CD4-positive, alpha-beta T cell treated with Interleukin-17A for 1 hour (primary cell): Measurements from ENCODE around the gene ZNF160.
A peak's percentile ranks its signal among the peaks of the same experiment; 100 is the strongest.
"Not testable (repeated sequence)": the region's sequence is repeated elsewhere in the genome, so short reads cannot be mapped to it uniquely, and the experiment has no call there.

Experiments used
- DNase-seq: peaks from one replicate; pipeline ENCODE4 v3.0.0-alpha.2; 2020

The ZNF160 gene

DNA sequence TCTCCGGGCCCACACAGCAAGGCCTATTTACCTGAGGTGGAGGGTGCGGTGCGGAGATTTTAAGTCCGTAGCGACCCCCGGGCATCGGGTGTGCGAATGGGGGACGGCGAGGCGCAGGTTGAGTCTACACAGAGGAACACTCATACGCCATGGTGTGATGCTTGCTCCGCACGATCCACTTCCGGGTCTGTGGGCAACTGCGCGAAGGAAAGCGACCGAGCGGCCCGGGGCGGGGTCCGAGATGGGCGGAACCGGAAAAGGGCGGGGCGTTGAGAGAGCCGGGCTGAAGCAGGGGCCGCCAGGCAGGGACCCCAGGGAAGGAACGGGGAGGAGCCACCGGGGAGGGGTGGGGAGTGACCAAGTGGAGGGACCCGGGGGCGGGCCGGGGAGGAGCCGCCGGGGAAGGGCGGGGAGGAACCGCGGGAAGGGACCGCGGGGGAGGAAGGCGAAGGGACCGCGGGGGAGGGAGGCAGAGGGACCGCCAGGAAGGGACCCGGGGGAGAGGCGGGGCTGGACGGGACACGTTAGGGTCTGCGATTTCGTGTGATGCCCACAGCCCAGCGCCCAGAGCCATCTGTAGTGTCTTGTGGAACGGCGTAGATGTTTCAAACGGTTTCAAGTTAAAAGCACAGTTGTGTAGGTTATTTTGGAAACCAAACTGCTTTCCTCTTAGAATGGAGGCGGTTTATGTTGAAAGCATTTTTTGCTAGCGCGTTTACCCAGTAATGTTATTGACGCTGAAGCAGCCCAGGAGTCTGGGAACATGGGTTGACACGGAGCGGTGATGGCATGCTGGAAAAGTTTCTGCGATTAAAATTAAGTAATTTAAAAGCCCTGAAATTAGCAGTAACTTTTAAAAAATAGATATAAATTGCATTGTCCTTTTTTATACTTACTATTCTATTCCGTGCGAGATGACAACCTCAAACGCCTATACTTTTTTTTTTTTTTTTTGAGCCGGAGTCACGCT, at the start of gene ZNF160:
Gene ZNF160 (minus strand): TSS at position 189 of the 970 bp plus-strand sequence. CDS start 17,146 bp downstream, outside the sequence.
- DNase-seq, result peak; percentile 99

DNA sequence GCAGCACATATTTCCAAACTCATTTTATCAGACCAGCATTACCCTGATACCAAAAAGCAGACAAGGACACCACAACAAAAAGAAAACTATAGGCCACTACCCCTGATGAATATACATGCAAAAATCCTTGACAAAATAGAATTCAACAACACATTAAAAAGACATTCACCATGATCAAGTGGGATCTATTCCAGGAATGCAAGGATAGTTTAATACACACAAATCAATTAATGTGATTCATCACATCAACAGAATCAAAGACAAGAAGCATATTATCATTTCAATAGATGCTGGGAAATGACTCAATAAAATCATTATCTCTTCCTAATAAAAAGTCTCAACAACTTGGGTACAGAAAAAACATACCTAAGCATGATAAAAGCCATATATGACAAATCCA, 44.4 kb upstream of the ZNF160 start:
- DNase-seq, result no peak

DNA sequence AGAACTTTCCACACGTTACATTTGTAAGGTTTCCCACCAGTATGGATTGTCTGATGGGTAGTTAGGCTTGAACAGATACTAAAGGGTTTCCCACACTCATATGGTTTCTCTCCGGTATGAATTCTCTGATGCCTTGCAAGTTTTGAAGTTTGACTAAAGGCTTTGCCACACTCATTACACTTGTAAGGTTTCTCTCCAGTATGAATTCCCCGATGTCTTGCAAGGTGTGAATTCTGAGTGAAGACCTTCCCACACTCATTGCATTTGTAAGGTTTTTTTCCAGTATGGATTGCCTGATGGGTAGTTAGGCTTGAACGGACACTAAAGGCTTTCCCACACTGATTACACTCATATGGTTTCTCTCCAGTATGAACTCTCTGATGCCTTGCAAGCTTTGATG, 37.1 kb upstream of the ZNF160 start:
- no peak for DNase-seq

DNA sequence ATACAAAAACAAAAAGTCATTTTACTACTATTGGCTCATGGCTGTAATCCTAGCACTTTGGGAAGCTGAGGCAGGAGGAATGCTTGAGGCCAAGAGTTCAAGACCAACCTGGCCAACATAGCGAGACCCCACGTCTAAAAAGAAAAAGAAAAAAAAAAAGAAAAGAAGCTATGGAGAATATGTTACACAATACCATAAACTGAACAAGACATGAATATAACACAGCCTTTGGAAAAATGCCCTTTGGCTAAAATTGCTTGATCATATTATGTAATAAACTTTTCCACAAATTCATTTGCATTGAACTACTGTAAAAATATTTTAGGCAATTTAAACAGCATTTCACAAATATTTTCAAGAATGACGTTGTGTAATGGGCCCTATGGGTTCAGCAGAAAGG, 33.2 kb upstream of the ZNF160 start:
- no peak for DNase-seq

DNA sequence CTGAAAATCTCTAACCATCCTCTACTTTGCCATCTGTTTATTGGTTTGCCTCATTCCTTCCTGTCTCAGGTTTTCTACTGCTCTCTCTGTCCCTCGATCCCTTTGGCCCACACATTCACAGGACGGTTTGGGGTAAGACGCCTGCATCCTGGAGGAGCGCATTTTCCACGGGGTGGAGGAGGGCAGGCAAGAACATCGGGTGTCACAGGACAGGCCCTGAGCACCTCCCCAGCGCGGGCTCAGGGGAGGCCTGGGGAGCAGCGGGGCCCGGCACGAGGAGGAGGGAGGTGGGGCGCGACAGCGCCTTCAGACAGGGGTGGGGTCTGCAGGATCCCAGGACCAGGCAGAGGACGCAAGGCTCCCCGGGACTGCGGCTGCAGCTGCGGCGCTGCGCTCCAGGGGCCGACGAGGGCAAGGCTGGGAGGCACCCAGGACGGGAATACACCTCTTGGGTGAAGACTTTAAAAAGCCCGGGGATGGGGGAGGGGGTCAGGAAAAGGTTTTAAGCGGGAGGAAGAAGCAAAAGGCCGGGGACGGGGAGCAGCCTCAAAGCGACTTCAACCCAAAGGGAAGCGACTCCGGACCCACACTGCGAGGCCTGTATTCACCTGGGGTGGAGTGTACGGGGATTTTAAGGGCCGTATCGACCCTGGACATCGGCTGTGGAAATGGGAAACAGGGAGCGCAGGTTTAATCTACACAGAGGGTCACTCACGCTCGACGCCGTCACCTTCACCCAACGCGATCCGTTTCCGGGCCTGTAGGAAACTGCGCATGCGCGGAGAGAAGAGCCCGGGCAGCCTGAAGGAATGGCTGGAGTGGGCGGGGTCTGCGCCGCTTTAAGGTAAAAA, 29.1 kb upstream of the ZNF160 start, which contains the start of gene ZNF415:
Gene ZNF415 (minus strand): TSS at position 770 of the 851 bp plus-strand sequence. CDS start 10,234 bp downstream, outside the sequence.
- DNase-seq, result peak; percentile 61

DNA sequence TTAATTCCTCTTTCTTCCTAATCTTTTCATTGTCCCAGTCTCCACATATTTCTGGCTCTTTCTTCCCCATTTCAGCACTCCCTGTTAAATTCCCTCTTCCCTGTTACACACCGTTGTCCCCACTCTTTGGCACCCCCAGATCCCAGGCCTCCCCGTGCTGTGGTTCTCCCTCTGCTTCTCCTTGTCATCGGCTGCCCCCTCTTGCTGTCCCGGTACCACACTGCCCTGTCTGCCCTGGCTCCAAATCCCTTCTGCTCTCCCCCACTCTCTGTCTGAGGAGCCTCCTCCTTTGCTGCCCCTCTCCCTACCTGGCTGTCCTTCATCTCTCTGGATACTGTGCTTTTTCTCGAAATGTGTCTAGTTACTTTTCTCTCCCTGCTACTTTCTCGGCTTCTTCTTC, 28.5 kb upstream of the ZNF160 start:
- DNase-seq, result no peak

DNA sequence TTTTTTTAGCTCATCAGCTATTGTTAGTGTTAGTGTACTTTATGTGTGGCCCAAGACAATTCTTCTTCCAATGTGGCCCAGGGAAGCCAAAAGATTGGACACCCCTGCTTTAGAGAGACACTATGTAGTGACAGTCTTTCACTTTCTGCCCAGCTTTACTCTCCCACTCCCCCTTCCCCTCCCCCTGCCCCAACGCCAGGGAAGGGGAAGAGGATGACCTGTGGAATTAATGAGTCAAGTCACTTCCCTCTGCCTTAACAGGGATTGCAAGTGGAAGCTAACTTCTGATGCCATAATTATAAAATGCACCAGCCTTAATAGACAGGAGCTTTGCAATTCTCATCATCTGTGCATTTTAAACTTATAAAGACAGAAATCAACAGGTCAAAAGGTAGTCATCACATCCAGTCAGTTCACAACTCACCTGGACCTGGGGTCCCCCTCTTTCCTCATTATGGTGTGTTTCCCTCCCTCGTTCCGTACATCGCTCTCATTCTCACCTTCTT, 27.9 kb upstream of the ZNF160 start:
- DNase-seq, result no peak

DNA sequence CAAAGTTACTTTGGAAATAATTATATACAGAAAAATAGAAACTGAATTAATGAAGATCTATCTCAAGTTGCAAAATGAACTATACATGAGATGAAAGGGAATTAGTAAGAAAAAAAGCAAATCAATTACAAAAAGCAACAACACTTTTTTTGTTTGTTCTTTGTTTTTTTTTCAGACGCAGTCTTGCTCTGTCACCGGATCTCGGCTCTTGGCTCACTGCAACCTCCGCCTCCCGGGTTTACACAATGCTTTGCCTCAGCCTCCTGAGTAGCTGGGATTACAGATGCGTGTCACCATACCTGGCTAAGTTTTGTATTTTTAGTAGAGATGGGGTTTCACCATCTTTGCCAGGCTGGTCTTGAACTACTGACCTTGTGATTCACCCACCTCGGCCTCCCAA, 27.3 kb upstream of the ZNF160 start:
- DNase-seq, result no peak

DNA sequence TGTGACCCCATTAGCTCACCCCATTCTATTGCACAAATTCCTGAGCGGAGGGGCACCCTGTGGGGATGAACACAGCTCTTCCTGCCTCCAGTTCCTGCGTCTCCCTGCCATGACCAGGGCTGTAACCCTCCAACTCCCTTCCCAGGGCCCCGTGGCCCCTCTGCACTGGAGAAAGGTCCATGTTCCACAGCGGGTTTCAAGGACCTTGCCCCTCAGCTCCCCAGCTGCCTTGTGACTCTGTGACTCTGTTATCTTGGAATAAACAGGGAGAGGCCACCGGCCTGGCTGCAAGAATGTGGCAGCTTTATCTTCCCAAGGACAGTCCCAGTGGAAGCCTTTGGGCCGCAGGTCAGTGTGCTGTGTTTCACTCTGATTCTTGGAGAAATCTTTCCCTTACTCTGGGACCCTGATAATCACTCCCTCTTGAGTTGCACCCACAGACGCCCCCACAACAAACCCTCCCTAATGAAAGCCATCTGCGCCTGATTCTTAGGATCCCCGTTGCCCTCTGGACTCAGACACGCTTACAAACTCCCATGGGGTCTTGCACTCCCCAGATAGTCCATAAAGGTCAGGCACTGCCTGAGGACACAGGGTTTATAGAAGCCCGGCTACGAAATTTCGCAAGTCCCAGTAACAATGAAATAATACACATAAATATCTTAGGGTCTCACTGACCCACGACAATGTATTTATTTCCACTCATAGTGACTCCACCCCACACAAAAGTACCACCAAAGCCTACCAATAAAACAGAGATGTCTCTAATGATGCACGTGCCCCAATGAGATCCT, 23.7 kb upstream of the ZNF160 start:
- not testable (repeated sequence) for DNase-seq

DNA sequence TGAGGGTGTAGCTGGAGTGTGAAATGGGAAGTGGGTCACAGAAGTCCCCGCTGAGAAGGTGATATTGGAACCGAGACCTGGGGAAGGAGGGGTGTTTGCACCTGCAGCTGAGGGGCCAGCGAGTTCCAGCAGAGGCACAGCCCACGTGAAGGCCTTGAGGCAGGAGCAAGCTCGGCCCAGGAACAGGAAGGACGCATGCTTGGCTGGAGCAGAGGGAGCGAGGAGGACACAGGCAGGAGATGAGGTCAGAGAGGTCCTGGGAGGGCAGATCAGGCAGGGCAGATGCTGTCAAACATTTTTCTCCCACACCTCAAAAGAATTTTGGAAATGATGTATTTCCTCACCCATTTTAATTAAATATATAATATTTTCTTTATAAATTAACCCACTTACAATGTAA, 20.2 kb upstream of the ZNF160 start:
- DNase-seq, result no peak

DNA sequence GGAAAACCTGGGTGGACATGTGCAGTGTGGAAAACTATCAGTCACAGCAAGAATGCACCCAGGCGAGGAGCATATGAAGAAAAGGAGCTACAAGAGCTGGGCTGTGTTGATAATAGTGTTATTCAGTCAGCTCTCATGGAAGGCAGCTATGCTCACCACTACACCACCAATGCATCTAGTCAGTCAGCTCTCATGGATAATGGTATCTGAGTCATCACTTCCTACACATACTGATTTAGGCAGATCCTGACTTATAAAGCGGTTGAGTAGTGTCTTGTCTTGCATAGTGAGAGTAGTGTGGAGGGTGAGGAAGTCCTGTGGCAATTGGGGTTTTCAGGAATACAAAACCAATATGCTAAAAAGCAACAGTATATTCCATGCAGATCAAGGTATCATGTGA, 9.1 kb upstream of the ZNF160 start:
- no peak for DNase-seq

DNA sequence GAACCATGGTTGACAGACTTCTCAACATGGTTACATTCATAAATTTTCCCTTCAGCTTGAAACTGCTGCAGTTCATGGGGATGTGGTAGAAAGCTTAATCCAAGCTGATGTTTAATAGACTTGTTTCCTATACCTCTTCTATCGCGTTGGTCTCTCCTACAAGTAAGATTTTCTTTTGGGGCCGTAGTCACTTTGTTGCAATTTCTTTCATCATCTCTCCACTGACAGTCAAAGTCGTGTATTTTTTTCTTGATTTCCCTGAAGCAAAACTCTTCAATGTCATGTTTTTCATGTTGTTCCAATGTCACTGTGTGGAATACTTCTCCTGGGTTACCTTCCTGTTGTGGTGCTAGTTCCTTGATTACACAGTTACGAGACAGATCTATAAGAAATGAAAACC, 6.3 kb upstream of the ZNF160 start:
- DNase-seq, result no peak

DNA sequence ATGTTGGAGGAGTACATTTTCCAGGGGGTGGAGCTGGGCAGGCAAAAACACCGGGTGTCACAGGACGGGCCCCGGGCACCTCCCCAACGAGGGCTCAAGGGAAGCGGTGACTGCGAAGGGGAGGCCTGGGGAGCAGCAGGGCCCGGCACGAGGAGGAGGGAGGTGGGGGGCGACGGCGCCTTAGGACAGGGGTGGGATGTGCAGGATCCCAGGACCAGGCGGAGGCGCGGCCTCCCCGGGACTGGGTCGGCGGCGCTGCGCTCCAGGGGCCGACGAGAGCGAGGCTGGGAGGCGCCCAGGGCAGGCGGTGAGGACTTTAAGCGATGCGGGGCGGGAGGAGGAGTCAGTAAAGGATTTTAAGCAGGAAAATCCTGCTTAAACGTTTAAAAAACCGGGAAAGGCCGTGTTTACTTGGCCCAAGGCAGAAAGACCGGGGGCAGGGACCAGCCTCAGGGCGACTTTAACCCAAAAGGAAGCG, 427 bp downstream of the ZNF160 start:
- DNase-seq, result peak; percentile 46

DNA sequence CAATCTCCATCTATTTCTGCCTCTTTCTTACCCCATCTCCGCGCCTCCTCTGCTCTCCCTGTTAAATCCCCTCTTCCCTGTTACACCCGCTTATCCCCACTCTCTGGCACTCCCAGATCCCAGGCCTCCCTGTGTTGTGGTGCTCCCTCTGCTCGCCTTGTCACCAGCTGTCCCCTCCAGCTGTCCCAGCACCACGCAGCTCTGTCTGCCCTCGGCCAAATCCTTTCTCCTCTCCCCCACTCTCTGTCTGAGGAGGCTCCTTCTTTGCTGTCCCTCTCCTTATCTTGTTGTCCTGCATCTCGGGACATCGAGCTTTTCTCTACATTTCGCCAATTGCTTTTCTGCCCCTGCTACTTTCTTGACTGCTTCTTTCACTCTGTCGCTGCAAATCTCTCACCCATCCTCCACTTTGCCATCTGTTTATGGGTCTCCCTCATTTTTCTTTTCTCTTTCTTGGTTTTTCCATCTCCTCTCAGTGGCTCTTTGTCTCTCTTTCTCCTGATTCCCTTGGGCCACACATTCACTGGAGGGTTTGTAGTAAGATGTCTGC, 941 bp downstream of the ZNF160 start:
- no peak for DNase-seq

DNA sequence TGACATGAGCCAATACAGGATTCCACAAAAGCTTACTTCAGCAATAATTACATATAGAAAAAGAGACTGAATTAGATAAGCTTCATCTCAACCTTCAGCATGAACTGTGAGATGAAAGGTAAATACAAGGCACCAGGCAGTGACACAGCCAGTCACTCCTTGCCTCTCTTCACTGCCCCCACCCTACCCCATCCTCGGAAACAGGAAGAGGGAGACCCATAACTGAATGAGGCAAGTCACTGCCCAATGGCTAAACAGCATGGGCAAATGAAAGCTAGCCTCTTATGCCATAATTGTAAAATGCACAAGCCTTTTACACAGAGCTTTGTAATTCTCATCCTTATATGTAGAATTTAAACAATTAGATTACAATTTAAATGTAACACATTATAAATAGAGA, 1.7 kb downstream of the ZNF160 start:
- DNase-seq, result peak; percentile 1

DNA sequence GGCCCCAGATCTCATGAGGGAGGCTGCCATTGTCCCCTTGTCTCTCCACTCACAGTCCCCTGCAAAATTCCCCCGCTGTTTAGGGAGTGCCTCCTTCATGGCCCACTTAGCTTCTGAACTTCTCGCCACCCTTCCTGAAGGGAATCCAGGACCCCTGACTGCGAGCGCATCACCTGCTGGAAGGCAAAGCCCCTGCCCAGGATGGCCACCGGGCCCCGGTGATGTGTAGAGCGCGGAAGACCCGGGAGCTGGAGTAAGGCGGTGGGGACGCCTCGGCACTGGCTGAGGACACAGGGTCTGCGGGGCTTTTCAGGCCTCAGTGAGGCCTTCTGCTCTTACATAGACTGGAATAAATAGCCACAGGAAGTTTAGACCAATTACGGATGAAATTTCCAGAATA, 4.7 kb downstream of the ZNF160 start:
- not testable (repeated sequence) for DNase-seq

DNA sequence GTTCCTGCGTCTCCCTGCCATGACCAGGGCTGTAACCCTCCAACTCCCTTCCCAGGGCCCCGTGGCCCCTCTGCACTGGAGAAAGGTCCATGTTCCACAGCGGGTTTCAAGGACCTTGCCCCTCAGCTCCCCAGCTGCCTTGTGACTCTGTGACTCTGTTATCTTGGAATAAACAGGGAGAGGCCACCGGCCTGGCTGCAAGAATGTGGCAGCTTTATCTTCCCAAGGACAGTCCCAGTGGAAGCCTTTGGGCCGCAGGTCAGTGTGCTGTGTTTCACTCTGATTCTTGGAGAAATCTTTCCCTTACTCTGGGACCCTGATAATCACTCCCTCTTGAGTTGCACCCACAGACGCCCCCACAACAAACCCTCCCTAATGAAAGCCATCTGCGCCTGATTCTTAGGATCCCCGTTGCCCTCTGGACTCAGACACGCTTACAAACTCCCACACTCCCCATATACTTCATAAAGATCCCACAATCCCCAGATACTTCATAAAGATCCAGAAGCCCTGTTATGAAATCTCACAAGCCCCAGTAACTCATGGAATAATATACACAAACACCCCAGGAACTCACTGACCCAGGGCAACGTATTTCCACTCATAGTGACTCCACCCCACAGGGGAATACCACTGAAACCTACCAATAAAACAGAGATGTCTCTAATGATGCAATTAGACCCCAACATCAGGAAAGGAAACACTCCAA, 6.1 kb downstream of the ZNF160 start:
- not testable (repeated sequence) for DNase-seq

DNA sequence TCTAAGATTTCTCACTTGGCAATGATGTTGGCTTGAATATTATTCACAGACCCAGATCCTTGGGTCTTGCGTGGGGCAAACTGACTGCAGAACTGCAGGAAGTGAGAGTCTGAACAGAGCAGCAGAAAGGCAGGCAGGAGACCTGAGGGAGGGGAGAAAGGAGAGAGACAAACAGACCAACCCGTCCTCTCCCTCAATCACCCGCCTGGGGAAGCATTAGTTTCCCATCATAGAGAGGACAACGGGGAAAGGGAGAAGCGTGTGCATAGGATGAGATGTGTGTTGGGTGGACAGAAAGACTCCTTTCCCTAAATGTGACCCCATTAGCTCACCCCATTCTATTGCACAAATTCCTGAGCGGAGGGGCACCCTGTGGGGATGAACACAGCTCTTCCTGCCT, 6.6 kb downstream of the ZNF160 start:
- not testable (repeated sequence) for DNase-seq

DNA sequence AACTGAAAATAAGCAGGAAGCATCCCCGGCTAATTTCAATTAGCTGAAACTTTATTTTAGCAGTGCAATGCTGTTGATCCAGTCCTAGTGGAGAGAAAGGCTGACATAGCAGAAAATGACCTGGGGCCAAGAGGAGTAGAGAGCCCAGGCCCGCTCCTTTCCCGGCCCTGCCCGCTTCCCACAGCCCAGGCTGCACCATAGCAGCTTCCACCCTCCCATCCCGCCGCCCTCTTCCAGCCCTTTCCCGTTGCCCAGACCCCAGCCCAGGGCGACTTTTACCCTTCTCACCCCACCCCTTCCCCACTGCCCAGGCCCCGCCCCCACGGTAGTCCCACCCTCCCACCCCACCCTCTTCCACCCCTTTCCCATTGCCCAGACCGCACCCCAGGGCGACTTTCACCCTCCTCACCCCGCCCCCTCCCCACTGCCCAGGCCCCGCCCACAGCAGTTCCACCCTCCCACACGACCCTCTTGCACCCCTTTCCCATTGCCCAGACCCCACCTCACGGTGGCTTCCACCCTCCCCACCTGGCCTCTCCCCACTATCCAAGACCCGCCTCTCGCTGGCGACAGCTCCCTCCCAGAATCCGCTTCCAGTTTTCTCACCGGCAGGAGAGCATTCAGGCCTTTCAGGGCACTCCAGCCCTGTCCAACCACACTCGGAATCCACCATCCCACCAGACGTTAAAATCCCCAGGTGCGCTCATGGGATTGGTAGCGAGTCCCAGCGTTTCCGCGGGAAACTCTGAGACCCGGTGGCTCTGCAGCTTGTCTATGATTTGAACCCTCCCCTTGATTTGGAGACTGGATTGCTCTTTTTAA, 8.3 kb downstream of the ZNF160 start:
- DNase-seq, result no peak

DNA sequence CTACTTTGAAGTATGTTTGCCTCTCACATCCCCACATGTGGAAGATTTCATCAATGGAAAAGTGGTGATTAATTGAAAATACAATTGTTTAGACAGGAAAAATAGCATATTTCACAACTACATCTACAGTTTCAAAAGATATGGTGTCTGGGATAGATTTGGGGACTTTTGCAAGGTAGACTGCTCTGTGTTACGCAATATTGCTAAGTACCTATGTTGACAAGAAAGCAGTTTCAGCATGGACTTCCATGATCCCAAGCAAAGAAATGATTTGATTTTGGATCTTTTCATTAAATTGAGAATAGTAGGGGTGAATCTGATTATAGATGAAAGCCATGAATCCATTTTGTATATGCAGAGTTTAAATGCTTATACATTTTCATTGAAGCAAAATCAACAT, 10.5 kb downstream of the ZNF160 start:
- DNase-seq, result no peak
